HFFc6 (cell line): ENCODE results near the gene SELENOV. TPM values are rescaled to one million over a fixed set of nuclear protein-coding genes. Genes with fewer than 3 reads are reported as not detected.

ENCODE experiments used
- DNase-seq: peaks from one replicate; pipeline ENCODE4 v3.0.0-alpha.2; 2018
- H3K27ac Mint-ChIP-seq: 2 replicates; pipeline ENCODE4 v1.8.0; 2020; ENCODE audit warnings: mild to moderate bottlenecking, mixed read lengths
- H3K27me3 Mint-ChIP-seq: 2 replicates; pipeline ENCODE4 v1.8.0; 2021; ENCODE audit warnings: mild to moderate bottlenecking, moderate library complexity, mixed read lengths; ENCODE audit not compliant: insufficient read depth
- H3K36me3 Mint-ChIP-seq: 2 replicates; pipeline ENCODE4 v1.8.0; 2021; ENCODE audit warnings: low read depth, mixed read lengths
- H3K4me1 Mint-ChIP-seq: 2 replicates; pipeline ENCODE4 v1.8.0; 2020; ENCODE audit warnings: low read depth, mixed read lengths
- H3K4me3 Mint-ChIP-seq: 2 replicates; pipeline ENCODE4 v1.8.0; 2020; ENCODE audit warnings: mild to moderate bottlenecking, moderate library complexity, mixed read lengths
- H3K9me3 Mint-ChIP-seq: 2 replicates; pipeline ENCODE4 v1.8.0; 2020; ENCODE audit warnings: mild to moderate bottlenecking, mixed read lengths
- total RNA-seq, 6 experiments: library from RNA; stranded (reverse); fragmentation: NEBNext Ultra II Directional; extraction: Animal tissue kit (Norgen Biotek cat#: 25700); gene quantifications; 2 replicates in 1 of 6; 3 replicates in 5 of 6; pipeline ENCODE4 v1.2.3, GENCODE V29; 2021
- TF ChIP-seq, protein P1 (sequence below): fragments of 200-600 bp; sonication (generic); IDR thresholded peaks from 2 replicates; pipeline ENCODE4 v1.5.0; 2021; ENCODE audit warnings: antibody characterized with exemption, mild to moderate bottlenecking

The SELENOV gene
- total RNA-seq, 6 experiments from 2014 or later, result not detected

DNA sequence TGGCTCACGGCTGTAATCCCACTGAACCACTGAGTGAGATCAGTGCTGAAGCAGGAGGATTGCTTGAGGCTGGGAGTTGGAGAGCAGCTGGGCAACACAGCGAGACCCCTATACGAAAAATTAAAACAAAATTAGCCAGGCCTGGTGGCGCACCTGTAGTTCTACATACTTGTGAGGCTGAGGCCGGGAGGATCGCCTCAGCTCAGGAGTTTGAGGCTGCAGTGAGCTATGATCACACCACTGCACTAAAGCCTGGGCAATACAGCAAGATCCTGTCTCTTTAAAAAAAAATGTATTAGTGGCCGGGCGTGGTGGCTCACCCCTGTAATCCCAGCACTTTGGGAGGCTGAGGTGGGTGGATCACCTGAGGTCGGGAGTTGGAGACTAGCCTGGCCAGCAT, 6.3 kb upstream of the SELENOV start:
- Mint-ChIP-seq H3K36me3 (no peaks in the 10 kb centered on the region), H3K9me3 (no peaks in the 10 kb centered on the region), H3K4me1 (peaks cover 8% of the 10 kb centered on the region; the same call in 1 of the 2 replicates), H3K4me3 (no peak overlapping the region), H3K27me3 (peaks cover 40% of the 10 kb centered on the region), H3K27ac (no peak overlapping the region)
- DNase-seq, result no peak
- TF ChIP-seq, protein P1, sequence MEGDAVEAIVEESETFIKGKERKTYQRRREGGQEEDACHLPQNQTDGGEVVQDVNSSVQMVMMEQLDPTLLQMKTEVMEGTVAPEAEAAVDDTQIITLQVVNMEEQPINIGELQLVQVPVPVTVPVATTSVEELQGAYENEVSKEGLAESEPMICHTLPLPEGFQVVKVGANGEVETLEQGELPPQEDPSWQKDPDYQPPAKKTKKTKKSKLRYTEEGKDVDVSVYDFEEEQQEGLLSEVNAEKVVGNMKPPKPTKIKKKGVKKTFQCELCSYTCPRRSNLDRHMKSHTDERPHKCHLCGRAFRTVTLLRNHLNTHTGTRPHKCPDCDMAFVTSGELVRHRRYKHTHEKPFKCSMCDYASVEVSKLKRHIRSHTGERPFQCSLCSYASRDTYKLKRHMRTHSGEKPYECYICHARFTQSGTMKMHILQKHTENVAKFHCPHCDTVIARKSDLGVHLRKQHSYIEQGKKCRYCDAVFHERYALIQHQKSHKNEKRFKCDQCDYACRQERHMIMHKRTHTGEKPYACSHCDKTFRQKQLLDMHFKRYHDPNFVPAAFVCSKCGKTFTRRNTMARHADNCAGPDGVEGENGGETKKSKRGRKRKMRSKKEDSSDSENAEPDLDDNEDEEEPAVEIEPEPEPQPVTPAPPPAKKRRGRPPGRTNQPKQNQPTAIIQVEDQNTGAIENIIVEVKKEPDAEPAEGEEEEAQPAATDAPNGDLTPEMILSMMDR, result no peak

DNA sequence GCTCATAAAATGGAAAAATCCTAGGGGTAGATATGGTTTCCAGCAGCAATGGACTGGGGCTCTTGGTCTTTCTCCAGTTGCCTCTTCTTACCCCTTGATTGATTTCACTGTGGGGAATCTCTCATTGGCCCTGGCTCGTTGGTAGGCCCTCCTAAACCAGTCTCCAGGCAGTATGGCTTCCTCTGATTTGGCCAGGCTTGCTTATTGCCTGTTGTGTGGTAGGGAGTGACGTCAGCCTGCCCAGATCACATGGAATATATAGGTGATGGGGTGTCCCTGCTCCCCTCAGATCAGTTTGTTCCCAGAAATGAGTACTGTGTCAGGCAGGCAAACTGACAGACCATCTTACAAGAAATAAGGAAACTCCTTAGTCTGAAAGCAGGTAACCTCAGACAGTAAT, 5.7 kb upstream of the SELENOV start:
- Mint-ChIP-seq H3K27me3 (peaks cover 41% of the 10 kb centered on the region), H3K27ac (no peak overlapping the region), H3K4me1 (peaks cover 8% of the 10 kb centered on the region; the same call in 1 of the 2 replicates), H3K36me3 (no peaks in the 10 kb centered on the region), H3K9me3 (no peaks in the 10 kb centered on the region), H3K4me3 (no peak overlapping the region)
- TF ChIP-seq, protein P1, result no peak
- no peak for DNase-seq

DNA sequence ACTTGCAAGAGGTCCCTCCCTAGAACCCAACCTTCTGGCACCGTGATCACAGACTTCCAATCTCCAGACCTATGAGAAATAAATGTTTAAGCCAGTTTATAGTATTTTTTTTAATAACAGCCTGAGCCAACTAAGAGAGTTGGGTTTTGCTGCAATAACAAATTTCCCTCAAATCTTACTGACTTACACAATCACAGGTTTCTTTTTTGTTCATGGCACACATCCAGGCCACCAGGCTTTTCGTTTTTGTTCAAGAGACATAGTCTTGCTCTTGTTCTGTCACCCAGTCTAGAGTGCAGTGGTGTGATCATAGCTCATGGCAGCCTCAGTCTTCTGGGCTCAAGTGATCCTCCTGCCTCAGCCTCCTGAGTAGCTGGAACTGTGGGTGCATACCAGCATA, 2.0 kb upstream of the SELENOV start:
- H3K36me3 Mint-ChIP-seq, result 0 out of 2 replicates have a peak, but pooled peaks cover 4% of the 10 kb centered on the region
- H3K4me3 Mint-ChIP-seq, result no peak overlapping the region
- H3K4me1 Mint-ChIP-seq, result peaks cover 2% of the 10 kb centered on the region; the same call in 1 of the 2 replicates
- DNase-seq, result no peak
- no peak overlapping the region for H3K27ac Mint-ChIP-seq
- H3K9me3 Mint-ChIP-seq, result peaks cover 4% of the 10 kb centered on the region; the same call in 1 of the 2 replicates
- TF ChIP-seq, protein P1, result no peak
- H3K27me3 Mint-ChIP-seq, result peaks cover 48% of the 10 kb centered on the region

DNA sequence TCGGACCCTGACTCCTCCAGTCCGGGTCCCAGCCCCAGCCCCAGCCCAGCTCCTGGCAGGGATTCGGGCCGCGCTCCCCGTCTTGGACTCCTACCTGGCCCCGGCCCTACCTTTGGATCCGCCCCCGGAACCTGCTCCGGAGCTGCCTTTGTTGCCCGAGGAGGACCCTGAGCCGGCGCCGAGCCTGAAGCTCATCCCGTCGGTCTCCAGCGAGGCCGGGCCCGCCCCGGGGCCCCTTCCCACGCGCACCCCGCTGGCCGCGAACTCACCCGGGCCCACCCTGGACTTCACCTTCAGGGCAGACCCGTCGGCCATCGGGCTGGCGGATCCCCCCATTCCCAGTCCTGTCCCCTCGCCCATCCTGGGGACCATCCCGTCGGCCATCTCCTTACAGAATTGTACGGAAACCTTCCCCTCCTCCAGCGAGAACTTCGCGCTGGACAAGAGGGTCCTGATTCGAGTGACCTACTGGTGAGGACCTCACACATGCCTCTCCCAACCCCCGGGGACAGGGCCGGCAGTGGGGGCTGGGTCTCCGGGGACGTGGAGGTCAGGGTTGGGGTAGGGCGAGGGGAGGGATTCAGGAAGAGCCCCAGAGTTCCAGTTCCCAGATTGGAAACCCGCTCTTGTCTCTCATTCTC, 732 bp downstream of the SELENOV start:
- Mint-ChIP-seq H3K4me3 (no peak overlapping the region), H3K9me3 (peaks cover 4% of the 10 kb centered on the region; the same call in 1 of the 2 replicates)

DNA sequence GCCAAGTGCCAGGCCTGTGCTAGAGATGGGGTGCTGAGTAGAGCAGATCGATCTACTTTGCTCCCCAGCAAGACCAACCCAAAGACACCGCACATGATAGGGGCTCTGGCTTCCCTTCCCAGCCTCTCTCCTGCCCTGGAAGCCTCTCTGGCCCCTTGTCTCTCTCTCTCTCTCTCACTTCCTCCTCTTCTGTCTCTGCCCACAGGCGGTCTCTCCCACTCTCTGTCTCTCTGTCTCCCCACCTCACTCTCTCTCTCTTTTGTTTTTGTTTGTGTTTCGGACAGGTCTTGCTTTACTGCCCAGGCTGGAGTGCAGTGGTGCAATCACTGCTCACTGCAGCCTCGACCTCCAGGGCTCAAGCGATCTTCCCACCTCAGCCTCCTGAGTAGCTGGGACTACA, 1.3 kb downstream of the SELENOV start:
- H3K4me3 Mint-ChIP-seq, result no peak overlapping the region
- TF ChIP-seq, protein P1, result no peak
- 0 out of 2 replicates have a peak, but pooled peaks cover 4% of the 10 kb centered on the region for H3K36me3 Mint-ChIP-seq
- no peaks in the 10 kb centered on the region for H3K4me1 Mint-ChIP-seq
- H3K9me3 Mint-ChIP-seq, result peaks cover 4% of the 10 kb centered on the region; the same call in 1 of the 2 replicates
- DNase-seq, result no peak
- peaks cover 44% of the 10 kb centered on the region for H3K27me3 Mint-ChIP-seq
- H3K27ac Mint-ChIP-seq, result no peak overlapping the region

More for the DNA sequence above, 732 bp downstream of the SELENOV start:
- no peaks in the 10 kb centered on the region for H3K4me1 Mint-ChIP-seq
- peaks cover 44% of the 10 kb centered on the region for H3K27me3 Mint-ChIP-seq
- DNase-seq, result no peak
- H3K27ac Mint-ChIP-seq, result no peak overlapping the region
- H3K36me3 Mint-ChIP-seq, result 0 out of 2 replicates have a peak, but pooled peaks cover 4% of the 10 kb centered on the region
- TF ChIP-seq, protein P1, result no peak
